A673 (cell line): ENCODE data around the gene ZFPM1.

ENCODE experiments used
- CTCF ChIP-seq: fragments of 300-800, 200-600 bp; sonication (generic); conservative IDR thresholded peaks from 2 replicates; pipeline ENCODE4 v1.5.1; 2017; ENCODE audit warnings: low read depth, mild to moderate bottlenecking, antibody characterized with exemption, low read length, moderate library complexity, mixed read lengths
- EZH2 ChIP-seq: fragments of 200-600 bp; sonication (generic); IDR thresholded peaks from 2 replicates; pipeline ENCODE4 v1.6.1; 2017; ENCODE audit warnings: borderline replicate concordance, low read depth, mild to moderate bottlenecking, mixed read lengths, antibody characterized with exemption, low read length; ENCODE audit not compliant: poor library complexity, severe bottlenecking

GRCh38 chr16:88423448-88423850 is 29.6 kb upstream of the ZFPM1 start:
- TF ChIP-seq CTCF (no peak), EZH2 (no peak)
